ENCODE data around the gene ZNF420. TPM values are rescaled to one million over a fixed set of nuclear protein-coding genes. Genes with fewer than 3 reads are reported as not detected.

Gene ZNF420
- polyA plus RNA-seq, 1 donor (not counting 4 experiments of a cell fraction or from before 2014, with no cell fraction given), result 5.0 TPM

DNA sequence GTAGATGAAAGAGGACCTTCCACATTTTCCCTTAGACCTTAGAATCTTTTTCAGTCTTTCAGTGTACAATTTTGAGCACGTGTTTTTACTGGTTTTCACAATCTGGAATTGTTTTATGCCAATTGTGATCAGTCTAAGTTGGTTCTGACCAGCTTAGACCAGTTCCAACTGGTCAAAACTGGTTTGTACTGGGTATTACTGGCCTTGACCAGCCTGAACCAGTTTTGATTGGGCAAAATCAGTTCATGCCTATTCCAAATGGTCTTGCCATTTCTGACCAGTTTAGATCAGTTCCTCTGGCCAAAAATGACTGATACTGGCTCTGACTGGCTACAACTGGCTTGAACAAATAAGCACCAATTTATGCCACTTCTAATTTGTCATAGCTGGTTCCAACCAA lies 57.9 kb downstream of the ZNF420 start:
- no peaks in the 10 kb centered on the region for H3K9me1 ChIP-seq (ENCODE audit: control insufficient read depth, extremely low read depth, insufficient read depth, low read length)
- no peak overlapping the region for H3K4me3 ChIP-seq (ENCODE audit: control insufficient read depth in 2 of 3, extremely low read depth in 1 of 3, insufficient read depth in 2 of 3, low read depth in 1 of 3, low read length in 3 of 3)
- H4K20me1 ChIP-seq (ENCODE audit: control insufficient read depth, extremely low read depth, insufficient read depth, low read length), result no peaks in the 10 kb centered on the region
- H3K79me2 ChIP-seq (ENCODE audit: control insufficient read depth, insufficient read depth, low read length), result no peaks in the 10 kb centered on the region
- H2AFZ ChIP-seq (ENCODE audit: control insufficient read depth, low read length), result no peak overlapping the region
- no peaks in the 10 kb centered on the region for H3K4me1 ChIP-seq (ENCODE audit: control insufficient read depth, extremely low read depth, insufficient read depth, low read length)
- peaks cover 19% of the 10 kb centered on the region for H3K9me3 ChIP-seq (ENCODE audit: control insufficient read depth, low read depth, low read length)
- dilution Hi-C loops (cut with MboI; ENCODE audit: extremely low pct_ligation_motif_present, low sequenced_read_pairs), result no loop called here
- H3K27ac ChIP-seq (ENCODE audit: control insufficient read depth, insufficient read depth, low read length), result no peak overlapping the region
- DNase-seq (ENCODE audit: low read depth, low spot score) (no peak), FAIRE-seq (no peak)
- TF ChIP-seq EZH2 (IDR thresholded peaks at IDR 0.05; ENCODE audit: low read length) (no peak), CTCF (optimal IDR thresholded peaks at IDR 0.05 in 1 of 3, IDR thresholded peaks at IDR 0.05 in 1 of 3, conservative IDR thresholded peaks at IDR 0.05 in 1 of 3; ENCODE audit: extremely low read depth in 1 of 3, insufficient read depth in 2 of 3, low read length in 3 of 3) (no peak)
- H3K27me3 ChIP-seq (ENCODE audit: control insufficient read depth, extremely low read depth, insufficient read depth, low read length), result no peaks in the 10 kb centered on the region
- H3K36me3 ChIP-seq (ENCODE audit: control insufficient read depth in 2 of 2, extremely low read depth in 1 of 2, insufficient read depth in 2 of 2, low read length in 2 of 2), result no peaks in the 10 kb centered on the region
- H3K4me2 ChIP-seq (ENCODE audit: control insufficient read depth, extremely low read depth, insufficient read depth, low read depth, low read length), result no peak overlapping the region
- no peak overlapping the region for H3K9ac ChIP-seq (ENCODE audit: control insufficient read depth, extremely low read depth, insufficient read depth, low read length)

DNA sequence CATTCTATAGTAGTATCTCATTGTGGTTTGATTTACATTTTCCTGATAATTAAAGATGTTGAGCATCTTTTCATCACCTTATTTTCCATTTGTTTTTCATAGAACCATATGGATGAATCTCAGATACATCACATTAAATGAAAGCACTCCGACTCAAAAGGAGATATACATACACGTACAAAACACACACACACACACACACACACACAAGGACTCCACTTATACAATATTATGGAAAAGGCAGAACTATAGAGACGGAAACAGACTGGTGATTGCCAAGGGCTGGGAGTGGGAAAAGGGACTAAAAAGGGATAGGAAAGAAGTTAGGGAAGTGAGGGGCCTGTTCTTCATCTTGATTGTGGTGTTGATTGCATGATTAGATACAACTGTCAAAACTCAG lies 70.0 kb downstream of the ZNF420 start:
- Histone ChIP-seq H3K27ac (ENCODE audit: control insufficient read depth, insufficient read depth, low read length) (no peak overlapping the region), H2AFZ (ENCODE audit: control insufficient read depth, low read length) (no peak overlapping the region), H3K9me3 (ENCODE audit: control insufficient read depth, low read depth, low read length) (peaks cover 22% of the 10 kb centered on the region), H3K4me2 (ENCODE audit: control insufficient read depth, extremely low read depth, insufficient read depth, low read depth, low read length) (no peak overlapping the region), H3K4me3 (ENCODE audit: control insufficient read depth in 2 of 3, extremely low read depth in 1 of 3, insufficient read depth in 2 of 3, low read depth in 1 of 3, low read length in 3 of 3) (no peak overlapping the region), H4K20me1 (ENCODE audit: control insufficient read depth, extremely low read depth, insufficient read depth, low read length) (no peaks in the 10 kb centered on the region), H3K9ac (ENCODE audit: control insufficient read depth, extremely low read depth, insufficient read depth, low read length) (no peak overlapping the region), H3K4me1 (ENCODE audit: control insufficient read depth, extremely low read depth, insufficient read depth, low read length) (no peaks in the 10 kb centered on the region), H3K27me3 (ENCODE audit: control insufficient read depth, extremely low read depth, insufficient read depth, low read length) (no peaks in the 10 kb centered on the region), H3K9me1 (ENCODE audit: control insufficient read depth, extremely low read depth, insufficient read depth, low read length) (no peaks in the 10 kb centered on the region), H3K79me2 (ENCODE audit: control insufficient read depth, insufficient read depth, low read length) (no peaks in the 10 kb centered on the region), H3K36me3 (ENCODE audit: control insufficient read depth in 2 of 2, extremely low read depth in 1 of 2, insufficient read depth in 2 of 2, low read length in 2 of 2) (peaks cover 0 to 4% of the 10 kb centered on the region in 2 experiments)
- dilution Hi-C loops (cut with MboI; ENCODE audit: extremely low pct_ligation_motif_present, low sequenced_read_pairs), result no loop called here
- FAIRE-seq (no peak), DNase-seq (ENCODE audit: low read depth, low spot score) (no peak)
- TF ChIP-seq EZH2 (IDR thresholded peaks at IDR 0.05; ENCODE audit: low read length), result no peak
- TF ChIP-seq CTCF (optimal IDR thresholded peaks at IDR 0.05 in 1 of 3, IDR thresholded peaks at IDR 0.05 in 1 of 3, conservative IDR thresholded peaks at IDR 0.05 in 1 of 3; ENCODE audit: extremely low read depth in 1 of 3, insufficient read depth in 2 of 3, low read length in 3 of 3), result no peak
